EH (cell line): Measurements from ENCODE around the gene LARGE2.
A peak's percentile ranks its signal among the peaks of the same experiment; 100 is the strongest.

Experiments used
- DNase-seq: peaks from one replicate; pipeline ENCODE4 v3.0.0-alpha.2; 2015; ENCODE audit warnings: low read depth

The LARGE2 gene

DNA sequence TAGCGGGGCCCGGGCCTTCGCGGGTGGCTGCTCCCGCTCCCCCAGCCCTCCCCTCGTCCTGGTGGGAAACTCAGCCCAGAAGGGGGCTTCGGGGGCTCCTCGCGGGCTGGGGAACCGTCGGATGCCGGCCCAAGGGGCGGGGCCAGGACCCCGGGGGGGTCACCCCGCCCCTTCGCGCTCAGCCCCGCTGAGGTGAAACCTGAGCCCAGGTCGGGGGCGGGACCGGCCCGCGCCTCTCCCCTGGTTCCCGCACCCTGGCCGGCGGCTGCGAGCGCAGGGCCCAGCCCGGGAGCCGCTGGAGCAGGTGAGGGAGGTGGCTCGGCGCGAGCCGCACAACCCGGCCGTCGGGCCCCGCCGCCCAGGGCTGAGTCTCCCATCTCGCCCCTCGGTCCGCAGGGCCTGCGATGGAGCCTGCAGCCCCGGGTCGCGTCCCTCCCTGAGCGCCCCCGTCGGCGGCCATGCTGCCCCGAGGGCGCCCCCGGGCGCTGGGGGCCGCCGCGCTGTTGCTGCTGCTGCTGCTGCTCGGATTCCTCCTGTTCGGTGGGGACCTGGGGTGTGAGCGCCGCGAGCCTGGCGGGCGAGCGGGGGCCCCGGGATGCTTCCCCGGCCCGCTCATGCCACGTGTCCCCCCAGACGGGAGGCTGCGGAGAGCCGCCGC is at the start of gene LARGE2:
Gene LARGE2, plus strand, starts transcription at position 232 of the 658 bp plus-strand sequence. Its CDS starts 227 bp downstream, at position 459.
- no peak for DNase-seq

GRCh38 chr11:45876401-45876800 is 46.1 kb upstream of the LARGE2 start:
- DNase-seq: no peak

- DNase-seq: no peak
Observed at GRCh38 chr11:45877221-45877620, 45.2 kb upstream of the LARGE2 start.

- DNase-seq: no peak
Observed at GRCh38 chr11:45877845-45878244, 44.6 kb upstream of the LARGE2 start.

DNA sequence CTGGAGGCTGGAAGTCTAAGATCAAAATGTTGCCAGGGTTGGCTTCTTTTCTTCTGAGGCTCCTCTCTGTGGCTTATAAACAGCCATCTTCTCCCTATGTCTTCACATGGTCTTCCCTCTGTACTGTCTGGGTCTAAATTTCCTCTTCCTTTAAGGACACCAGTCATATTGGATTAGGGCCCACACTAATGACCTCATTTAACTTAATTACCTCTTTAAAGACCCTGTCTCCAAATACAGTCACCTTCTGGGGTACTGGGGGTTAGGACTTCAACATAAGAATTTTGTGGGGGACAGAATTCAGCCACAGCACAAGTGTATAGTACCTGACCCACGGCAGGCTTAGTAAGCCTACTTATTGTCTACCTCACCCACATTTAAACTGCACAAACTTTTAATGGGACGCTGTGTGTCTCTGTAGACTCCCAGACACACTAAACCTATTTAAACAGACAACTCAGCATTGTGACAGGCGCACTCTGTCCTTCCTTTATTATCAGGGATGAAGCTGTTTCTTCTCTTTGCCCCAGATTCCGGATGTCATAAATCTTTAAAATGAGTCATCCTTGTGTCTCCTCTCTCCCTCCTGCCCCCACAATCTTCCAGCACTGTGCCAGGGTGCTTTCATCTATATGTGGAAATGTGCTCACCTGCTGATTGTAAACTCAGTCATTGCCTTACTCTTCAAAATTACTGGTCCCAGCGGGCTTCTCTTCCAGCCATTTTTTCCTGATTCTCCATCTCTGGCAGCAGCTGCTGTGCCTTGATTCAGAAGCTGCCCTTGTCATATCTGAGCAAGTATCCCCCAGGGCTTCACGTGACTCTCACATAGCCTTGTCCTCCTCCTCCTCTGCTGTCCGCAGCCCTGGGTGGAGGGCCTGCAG is 42.4 kb upstream of the LARGE2 start:
- DNase-seq: peak; percentile 76

GRCh38 chr11:45880772-45881570 is 41.5 kb upstream of the LARGE2 start:
- no peak for DNase-seq

- no peak for DNase-seq
Observed at GRCh38 chr11:45881708-45882368, 40.6 kb upstream of the LARGE2 start.

- DNase-seq: no peak
Observed at GRCh38 chr11:45884596-45885185, 37.8 kb upstream of the LARGE2 start.

- DNase-seq: peak; percentile 52
Observed at GRCh38 chr11:45885274-45885920, 37.1 kb upstream of the LARGE2 start, which contains the start of gene MAPK8IP1. Gene MAPK8IP1, plus strand, starts transcription at chr11:45885651. Its CDS starts 170 bp downstream, at chr11:45885821.

DNA sequence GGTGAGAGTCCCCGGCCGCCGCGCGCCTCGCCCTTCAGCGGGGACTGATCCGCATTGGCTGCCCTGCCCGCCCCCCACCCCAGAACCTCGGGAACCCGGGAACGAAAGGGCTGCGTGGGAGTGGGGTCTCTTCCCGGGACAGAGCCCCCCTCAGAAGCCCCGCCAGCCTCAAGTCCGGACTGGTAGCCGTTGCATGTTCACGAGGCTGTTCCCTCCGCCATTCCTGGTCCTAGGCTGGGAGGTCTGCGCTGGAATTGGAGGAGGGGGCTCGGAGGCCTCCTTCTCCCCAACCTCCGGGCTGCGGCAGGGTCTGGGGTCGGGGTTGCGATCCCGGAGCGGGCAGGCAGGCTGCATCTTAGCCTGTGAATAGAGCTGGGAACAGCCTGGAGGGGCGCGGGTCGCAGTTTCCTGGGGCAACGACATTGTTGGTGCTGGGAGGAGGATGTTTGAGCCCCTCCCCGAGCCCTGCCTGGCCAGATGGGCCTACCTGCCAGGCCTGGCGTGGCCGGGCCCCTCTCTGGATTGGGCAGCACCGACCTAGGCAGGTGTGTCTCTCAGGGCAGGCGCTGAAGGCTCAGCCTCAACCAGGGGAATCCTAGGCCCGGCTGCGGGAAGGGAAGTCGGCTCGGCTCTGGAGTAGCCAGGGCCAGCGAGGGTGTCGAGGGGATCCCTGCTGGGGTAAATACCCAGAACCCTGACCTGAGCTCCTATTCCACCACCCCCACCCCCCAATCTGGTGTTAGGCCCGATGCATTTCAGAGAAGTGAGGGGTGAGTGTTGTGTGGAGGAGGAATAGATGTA is 36.3 kb upstream of the LARGE2 start:
- DNase-seq: no peak

- no peak for DNase-seq
Observed at GRCh38 chr11:45886816-45887520, 35.5 kb upstream of the LARGE2 start.

DNA sequence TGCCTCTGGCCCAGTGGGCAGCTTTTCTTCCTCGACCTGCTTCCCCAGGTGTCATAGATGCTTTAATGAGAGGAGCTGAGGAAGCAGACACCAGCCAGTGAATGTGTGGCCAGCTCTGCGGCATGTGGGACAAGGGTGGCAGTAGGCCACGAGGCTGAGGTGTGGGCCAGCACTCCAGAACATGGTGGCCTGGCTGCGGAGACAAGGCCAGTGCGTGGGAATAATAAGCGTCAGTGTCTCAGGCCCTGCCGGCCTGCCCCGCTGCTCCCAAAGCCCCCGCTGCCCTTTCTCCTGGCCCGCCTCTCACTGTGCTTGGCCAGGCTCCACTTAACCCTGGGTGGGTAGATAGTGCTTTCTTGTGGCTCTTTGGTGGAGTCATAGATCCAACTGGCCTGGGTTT is 34.9 kb upstream of the LARGE2 start:
- no peak for DNase-seq

DNA sequence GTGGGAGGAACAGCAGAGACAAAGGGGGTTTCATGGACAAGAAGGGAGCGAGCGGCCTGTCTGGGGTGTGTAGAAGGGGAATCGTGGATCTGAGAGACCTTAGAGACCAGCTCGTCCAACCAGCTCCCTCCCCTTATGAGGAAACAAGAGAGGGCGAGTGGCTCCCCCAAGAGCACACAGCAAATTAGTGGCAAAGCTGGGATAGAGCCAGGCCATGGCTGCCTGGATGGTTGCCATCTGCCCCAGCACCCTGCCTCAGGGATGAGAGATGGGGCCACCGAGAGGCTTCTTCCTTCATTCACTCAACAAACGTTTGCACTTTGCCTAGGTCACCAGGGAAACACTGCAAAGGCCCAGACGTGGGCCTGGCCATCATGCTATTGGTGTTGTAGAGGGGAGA is 32.9 kb upstream of the LARGE2 start:
- DNase-seq: no peak

DNA sequence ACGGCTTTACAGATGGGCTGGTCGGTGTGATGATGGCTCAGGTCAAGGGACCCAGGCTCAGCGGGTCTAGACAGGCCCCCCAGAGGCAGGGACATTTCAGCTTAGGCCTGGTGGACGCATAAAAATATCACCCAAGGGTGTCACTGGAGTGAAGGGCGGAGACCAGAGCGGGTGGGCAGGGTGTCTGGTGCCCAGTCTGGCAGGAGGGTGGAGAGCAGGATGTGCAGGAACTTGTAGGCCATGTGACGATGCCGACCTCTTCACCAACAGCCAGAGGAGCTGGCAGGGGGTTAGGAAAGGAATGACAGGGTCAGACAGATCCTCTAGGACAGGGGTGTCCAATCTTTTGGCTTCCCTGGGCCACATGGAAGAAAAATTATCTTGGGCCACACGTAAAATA is 32.5 kb upstream of the LARGE2 start:
- no peak for DNase-seq

GRCh38 chr11:45890886-45891550 is 31.4 kb upstream of the LARGE2 start:
- DNase-seq: no peak

DNA sequence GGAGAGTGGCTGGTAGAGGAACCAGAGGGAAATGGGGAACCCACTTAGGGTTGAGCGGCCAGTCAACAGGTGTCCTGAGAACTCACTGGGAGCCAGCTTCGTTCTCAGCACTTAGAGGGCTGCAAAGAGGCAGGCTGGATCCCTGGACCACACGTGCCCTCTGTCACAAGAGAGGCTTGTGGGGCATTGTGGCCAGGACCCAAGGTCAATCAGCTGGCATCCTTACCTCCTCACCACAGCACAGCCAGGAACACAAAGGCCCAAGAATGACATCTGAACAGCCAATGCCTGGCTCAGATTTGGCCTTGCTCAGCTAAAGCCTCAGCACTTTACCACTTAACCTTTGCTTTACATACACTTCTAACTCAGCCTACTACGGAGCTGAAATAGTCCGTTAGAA is 29.6 kb upstream of the LARGE2 start:
- no peak for DNase-seq

- DNase-seq: no peak
Observed at GRCh38 chr11:45894555-45895247, 27.8 kb upstream of the LARGE2 start.

DNA sequence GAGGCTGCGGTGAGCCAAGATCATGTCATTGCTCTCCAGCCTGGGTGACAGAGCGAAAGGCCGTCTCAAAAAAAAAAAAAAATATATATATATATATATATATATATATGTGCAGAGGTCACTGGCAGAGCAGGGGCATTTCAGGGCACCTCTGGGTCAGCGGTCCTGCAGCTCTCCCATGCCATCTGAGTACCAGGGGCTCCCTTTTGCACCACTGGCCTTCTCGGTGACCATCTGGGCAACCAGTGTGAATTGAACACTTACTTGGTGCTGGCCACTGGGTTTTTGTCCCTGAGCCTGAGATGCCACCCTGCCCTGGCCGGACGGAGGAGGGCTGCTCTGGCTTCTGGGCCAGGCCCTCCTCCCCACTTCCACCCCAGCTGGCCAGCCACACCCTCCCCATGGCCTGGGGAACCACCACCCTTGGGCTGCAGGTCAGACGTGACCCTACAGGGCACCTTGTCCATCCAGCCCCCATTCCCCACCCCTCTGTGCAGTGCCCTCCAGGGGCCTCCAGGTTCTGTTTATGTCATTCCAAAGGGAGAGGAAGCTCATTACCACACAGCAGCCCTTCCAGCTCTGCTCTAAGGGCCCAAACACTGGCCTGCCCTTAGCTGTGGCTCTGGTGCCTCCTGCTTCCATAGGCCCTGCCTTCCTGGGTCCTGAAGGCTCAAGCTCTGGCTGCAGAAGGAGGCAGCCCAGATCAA is 26.8 kb upstream of the LARGE2 start:
- no peak for DNase-seq
